K562 (cell line): ENCODE data around the gene ZDHHC14. TPM values are rescaled to one million over a fixed set of nuclear protein-coding genes. Genes with fewer than 3 reads are reported as not detected.
A peak's percentile ranks its signal among the peaks of the same experiment; 100 is the strongest.

Experiments
- ATAC-seq: fragments of 200-7000 bp; cut with Tn5 transposase; 3 replicates; pipeline ENCODE4 v1.9.1; 2020; ENCODE audit warnings: moderate library complexity
- BruUV-seq: library from RNA; stranded (reverse); fragments of 400-500 nt; replicated peaks from 2 replicates; lab custom pipeline; 2021; lab: Mats Ljungman, UMichigan
- CTCF ChIA-PET: fragments of 300-600 bp; formaldehyde crosslinking; extraction: SDS; loops from one replicate; lab custom pipeline; 2021; ENCODE audit warnings: low intra/inter-chr PET ratio; lab: Yijun Ruan, JAX
- POLR2A ChIA-PET: fragments of 300-600, 350-650 bp; sonication (Branson Sonifier 250); formaldehyde crosslinking; extraction: SDS; loops from one replicate; lab custom pipeline; 2021; ENCODE audit warnings: antibody characterized with exemption, inconsistent platforms; lab: Yijun Ruan, JAX
- DNase-seq, 4 experiments: peaks; one replicate each; pipeline versions ENCODE4 v3.0.0 to v3.0.0-alpha.2; 2011 to 2018; ENCODE audit warnings: low spot score in 3 of 4, mixed read lengths in 3 of 4; ENCODE audit errors: extremely low read depth in 1 of 4
- FAIRE-seq: peaks from 2 replicates; lab custom pipeline; 2011; peaks lifted over from hg19 to GRCh38; lab: Jason Lieb, UNC
- H2AFZ ChIP-seq: 2 replicates; pipeline ENCODE4 v1.6.0; 2011; ENCODE audit warnings: low read depth, low read length, control low read depth, inconsistent platforms
- H3K27ac ChIP-seq: fragments of 200-600 bp; 3 replicates; pipeline ENCODE4 v1.8.0; 2011; ENCODE audit warnings: low read depth, mild to moderate bottlenecking, control low read depth, inconsistent platforms, low read length, moderate library complexity, mixed read lengths; ENCODE audit errors: extremely low read depth
- H3K27me3 ChIP-seq, 2 experiments: fragments of 300-600 bp in 1 of 2; 2 replicates in 1 of 2; 3 replicates in 1 of 2; pipeline versions ENCODE4 v1.6.0 to v1.8.0; 2011; ENCODE audit warnings: inconsistent platforms in 2 of 2, low read length in 2 of 2, mild to moderate bottlenecking in 1 of 2, mixed read lengths in 1 of 2, moderate library complexity in 1 of 2; ENCODE audit not compliant: control insufficient read depth in 2 of 2, insufficient read depth in 2 of 2
- H3K36me3 ChIP-seq: fragments of 300-600 bp; 3 replicates; pipeline ENCODE4 v1.8.0; 2011; ENCODE audit warnings: mild to moderate bottlenecking, low read length, inconsistent platforms; ENCODE audit not compliant: control insufficient read depth, insufficient read depth
- H3K4me1 ChIP-seq, 2 experiments: fragments of 200-600 bp in 1 of 2; replicated peaks in 1 of 2; 2 replicates in 1 of 2; 3 replicates in 1 of 2; pipeline versions ENCODE4 v1.5.1 to v1.8.0; 2011; ENCODE audit warnings: inconsistent platforms in 2 of 2, low read length in 2 of 2, mild to moderate bottlenecking in 1 of 2, mixed read lengths in 1 of 2, moderate library complexity in 1 of 2; ENCODE audit not compliant: control insufficient read depth in 2 of 2, insufficient read depth in 2 of 2
- H3K4me2 ChIP-seq: 2 replicates; pipeline ENCODE4 v1.6.1; 2011; ENCODE audit warnings: low read length, control low read depth, inconsistent platforms, mixed read lengths; ENCODE audit not compliant: insufficient read depth
- H3K4me3 ChIP-seq: fragments of 200-600 bp; sonication (generic), shearing (Covaris generic); 2 replicates; pipeline ENCODE4 v1.5.1; 2016; ENCODE audit warnings: control low read depth, inconsistent platforms
- H3K79me2 ChIP-seq: fragments of 200-600 bp; 3 replicates; pipeline ENCODE4 v1.8.0; 2011; ENCODE audit warnings: low read length, inconsistent platforms; ENCODE audit not compliant: control insufficient read depth, insufficient read depth
- H3K9ac ChIP-seq, 2 experiments: 2 replicates each; pipeline versions ENCODE4 v1.6.0 to v1.6.1; 2011; ENCODE audit warnings: low read depth in 2 of 2, low read length in 2 of 2, control low read depth in 1 of 2, inconsistent platforms in 1 of 2, mild to moderate bottlenecking in 1 of 2, mixed read lengths in 1 of 2; ENCODE audit not compliant: insufficient read depth in 1 of 2
- H3K9me1 ChIP-seq: one replicate; pipeline ENCODE4 v1.6.0; 2011; ENCODE audit warnings: inconsistent platforms, mild to moderate bottlenecking, low read length, moderate library complexity; ENCODE audit not compliant: control insufficient read depth, insufficient read depth
- H3K9me3 ChIP-seq: replicated peaks from 2 replicates; pipeline ENCODE4 v1.5.1; 2011; ENCODE audit warnings: low read depth, low read length, inconsistent platforms; ENCODE audit not compliant: control insufficient read depth, insufficient read depth
- H4K20me1 ChIP-seq: replicated peaks from 2 replicates; pipeline ENCODE4 v1.6.1; 2011; ENCODE audit warnings: low read length, inconsistent platforms, mixed read lengths; ENCODE audit not compliant: control insufficient read depth, insufficient read depth
- ETV5 ChIP-seq: sonication (generic); formaldehyde crosslinking; IDR thresholded peaks from 2 replicates; pipeline ENCODE4 v1.4.0; 2020; ENCODE audit warnings: low read depth, mild to moderate bottlenecking, missing genetic modification reagents
- HDAC1 ChIP-seq, 2 experiments: fragments of 450-650 bp; IDR thresholded peaks; 2 replicates each; pipeline ENCODE4 v1.6.1; 2016 to 2017; ENCODE audit warnings: inconsistent platforms in 1 of 2, mild to moderate bottlenecking in 1 of 2, moderate library complexity in 1 of 2
- ID3 ChIP-seq, 2 experiments: fragments of 250-450 bp in 1 of 2; fragments of 450-650 bp in 1 of 2; sonication (Bioruptor Pico) in 1 of 2; IDR thresholded peaks; 2 replicates each; pipeline versions ENCODE4 v1.6.1 to v1.8.0; 2016 to 2021; ENCODE audit warnings: mild to moderate bottlenecking in 2 of 2, moderate library complexity in 2 of 2, missing compliant biosample characterization in 1 of 2, missing genetic modification characterization in 1 of 2
- MLX ChIP-seq, 2 experiments: fragments of 450-650 bp in 1 of 2; sonication (generic) in 1 of 2; formaldehyde crosslinking; conservative IDR thresholded peaks; 2 replicates each; pipeline versions ENCODE4 v1.4.0 to v1.8.1; 2020 to 2022; ENCODE audit warnings: mild to moderate bottlenecking in 1 of 2, missing genetic modification reagents in 1 of 2
- RBM39 ChIP-seq: fragments of 200-400 bp; formaldehyde crosslinking; optimal IDR thresholded peaks from 2 replicates; pipeline ENCODE3; 2018; ENCODE audit warnings: low read depth, low read length
- TBL1XR1 ChIP-seq, 2 experiments: IDR thresholded peaks; 2 replicates each; pipeline ENCODE4 v1.6.1; 2012; ENCODE audit warnings: improper control_type of control experiment in 2 of 2, low read length in 2 of 2, mild to moderate bottlenecking in 1 of 2
- ZBTB33 ChIP-seq: sonication (generic); formaldehyde crosslinking; IDR thresholded peaks from 2 replicates; pipeline ENCODE4 v1.8.1; 2023; ENCODE audit warnings: mild to moderate bottlenecking, missing genetic modification reagents
- ZNF384 ChIP-seq: IDR thresholded peaks from 2 replicates; pipeline ENCODE4 v1.6.1; 2012; ENCODE audit warnings: low read depth, low read length, improper control_type of control experiment
- ZNF561 ChIP-seq: fragments of 450-650 bp; formaldehyde crosslinking; conservative IDR thresholded peaks from 2 replicates; pipeline ENCODE4 v1.4.0; 2020; ENCODE audit warnings: mild to moderate bottlenecking, moderate library complexity
- ZNF717 ChIP-seq: fragments of 250-450 bp; sonication (Bioruptor Pico); IDR thresholded peaks from 2 replicates; pipeline ENCODE4 v1.5.0; 2021
- WGBS: fragments of 100-300 bp; shearing (Covaris generic); methylation state at CpG from one replicate; pipeline ENCODE4 v1.1.6; 2016; ENCODE audit warnings: low coverage, mixed read lengths; ENCODE audit not compliant: insufficient coverage; ENCODE audit errors: missing lambda C conversion rate; 5-methylcytosine and 5-hydroxymethylcytosine counted together
- in situ Hi-C: fragments of 300-500 bp; cut with MboI; formaldehyde crosslinking; loops from 4 replicates; pipeline ENCODE4 v1.15.0; 2018; ENCODE audit warnings: inconsistent platforms, mixed read lengths
- intact Hi-C: fragments of 100-400 bp; cut with micrococcal nuclease; formaldehyde crosslinking; loops from 2 replicates; pipeline ENCODE4 v1.14.2; 2022
- polyA plus RNA-seq, 8 experiments: library from polyadenylated mRNA; depleted of rRNA in 4 of 8; stranded (reverse) in 5 of 8; unstranded in 3 of 8; fragments of >200 nt; fragmentation: Nextera tagmentation in 2 of 8; fragmentation: Illumina TruSeq in 1 of 8; extraction: Ambion mirVana in 2 of 8; extraction: Trizol in 1 of 8; gene quantifications; 2 replicates each; pipeline versions ENCODE4 v1.2.1 to v1.2.3, GENCODE V29; 2011 to 2014; ENCODE audit warnings: inconsistent platforms in 1 of 8, missing spikeins in 1 of 8
- total RNA-seq, 7 experiments: library from RNA; depleted of rRNA in 6 of 7; stranded (reverse); fragments of >200 nt in 6 of 7; fragmentation: Illumina TruSeq in 2 of 7; extraction: Trizol in 2 of 7; gene quantifications; 2 replicates each; pipeline versions ENCODE4 v1.2.1 to v1.2.3, GENCODE V29; 2011 to 2021; ENCODE audit warnings: low replicate concordance in 1 of 7

ZDHHC14 gene
- total and polyA plus RNA-seq, 9 of the 15 experiments (the other 6 are each of a cell fraction or from before 2014, with no cell fraction given) = 0.92 to 23.1 (median 13.8) TPM

- no peak for TF ChIP-seq TBL1XR1 (IDR thresholded peaks at IDR 0.05; ENCODE audit: low read length in 2 of 2)
- TF ChIP-seq ZNF561 (CRISPR knock-in tag) = no peak
- no peak for TF ChIP-seq ZNF717 (CRISPR knock-in tag)
- no peak for TF ChIP-seq RBM39
Observed at GRCh38 chr6:157460182-157460999, 79.4 kb downstream of the ZDHHC14 start (continued).

- FAIRE-seq (peak; percentile 77), DNase-seq (peak; percentile 76 to 90 (median 82)), ATAC-seq (peak; percentile 85)
- H3K9ac ChIP-seq = peak overlapping the region; percentile 8 to 33; a peak in 3 of 4 replicates
- POLR2A ChIA-PET = interaction anchor here (0.6 to 1.9 kb wide), 4 partner anchors 8 to 380 kb away, joined by 3 to 6 read pairs (median 3); no protein-coding TSS in a partner anchor
- CTCF ChIA-PET = interaction anchor here (1.2 kb wide), 1 partner anchor 137 kb away, joined by 4 read pairs; no protein-coding TSS in a partner anchor
- H3K9me1 ChIP-seq = no peaks in the 10 kb centered on the region
- no peak overlapping the region for H3K4me3 ChIP-seq
- H2AFZ ChIP-seq = peak overlapping the region; percentile 65
- intact Hi-C loops = loop anchor here (2.0 to 5.0 kb wide), 5 partner anchors 54 to 206 kb away; partner anchors contain the start of gene ZDHHC14
- no peaks in the 10 kb centered on the region for H3K9me3 ChIP-seq
- H3K27ac ChIP-seq = peak overlapping the region; percentile 54; the same call in 2 of the 3 replicates
- no peaks in the 10 kb centered on the region for H3K27me3 ChIP-seq
- peaks cover 51 to 66% of the 10 kb centered on the region in 2 experiments for H3K4me1 ChIP-seq
- no peaks in the 10 kb centered on the region for H4K20me1 ChIP-seq
- H3K79me2 ChIP-seq = peaks cover 70% of the 10 kb centered on the region
- WGBS = 21% methylated on average over 17 of the region's 17 CpGs
- no peaks in the 10 kb centered on the region for H3K36me3 ChIP-seq
- in situ Hi-C loops = no loop called here
- H3K4me2 ChIP-seq = peak overlapping the region; percentile 79
- no TSS peak for BruUV-seq
- TF ChIP-seq ZNF384 (0 out of 2 replicates have a peak, but pooled peaks have one; percentile 23), HDAC1 (IDR thresholded peaks at IDR 0.05) (peak in 1 of 2 experiments; percentile 63; a peak in 1 of 4 replicates), ID3 (CRISPR knock-in tag; IDR thresholded peaks at IDR 0.05) (no peak), ID3 (tag; IDR thresholded peaks at IDR 0.05) (0 out of 2 replicates have a peak, but pooled peaks have one; percentile 61), ETV5 (CRISPR knock-in tag) (0 out of 2 replicates have a peak, but pooled peaks have one; percentile 35), ZBTB33 (CRISPR knock-in tag) (peak; percentile 66), MLX (CRISPR knock-in tag; conservative IDR thresholded peaks at IDR 0.05) (no peak)
Observed at GRCh38 chr6:157461000-157461915, 80.3 kb downstream of the ZDHHC14 start.
